Measurements from ENCODE around the gene ENO1. TPM values are rescaled to one million over a fixed set of nuclear protein-coding genes. Genes with fewer than 3 reads are reported as not detected.

The ENO1 gene
- total and polyA plus RNA-seq, 10 of the 15 experiments (the other 5 are each of a cell fraction or from before 2014, with no cell fraction given): 1,850 to 4,219 (median 2,331) TPM

- H2AFZ ChIP-seq (ENCODE audit: control insufficient read depth, low read depth, low read length): no peak overlapping the region
- no peak overlapping the region for H3K9ac ChIP-seq (ENCODE audit: control insufficient read depth, insufficient read depth, low read length)
- in situ Hi-C loops (cut with MboI): no loop called here
- H3K4me1 ChIP-seq (ENCODE audit: control insufficient read depth, insufficient read depth, low read length): no peaks in the 10 kb centered on the region
- no peak for DNase-seq (ENCODE audit: low read depth, low spot score)
- ChIA-PET SMC1A (ENCODE audit: uncharacterized antibody, unreplicated experiment) (interaction anchor here (6.8 kb wide), 1 partner anchor 14 kb away, joined by 31 read pairs; no protein-coding TSS in a partner anchor), POLR2A (interaction anchor here (1.1 kb wide), 1 partner anchor 15 kb away, joined by 3 read pairs; the partner anchor contains the start of gene ENO1), CTCF (interaction anchor here (0.7 to 3.4 kb wide), 4 partner anchors 11 to 600 kb away, joined by 3 to 21 read pairs (median 10); no protein-coding TSS in a partner anchor), RAD21 (ENCODE audit: unreplicated experiment) (no interaction called here)
- no peak overlapping the region for H3K4me2 ChIP-seq (ENCODE audit: control insufficient read depth, insufficient read depth)
- H3K36me3 ChIP-seq (ENCODE audit: control insufficient read depth in 2 of 2, insufficient read depth in 2 of 2, low read length in 1 of 2): peaks cover 66 to 72% of the 10 kb centered on the region in 2 experiments
- H3K79me2 ChIP-seq (ENCODE audit: control insufficient read depth, insufficient read depth, low read length): peaks cover 23% of the 10 kb centered on the region
- H3K4me3 ChIP-seq: no peak overlapping the region
- no TSS peak for BruUV-seq (replicated peaks)
- intact Hi-C loops (cut with micrococcal nuclease; ENCODE audit: unreplicated experiment): loop anchor here (5.0 kb wide), 1 partner anchor 123 kb away; no protein-coding TSS in a partner anchor
- no peaks in the 10 kb centered on the region for H3K9me3 ChIP-seq (replicated peaks; ENCODE audit: control insufficient read depth, insufficient read depth, low read length)
- H3K27me3 ChIP-seq (replicated peaks in 1 of 2; ENCODE audit: control insufficient read depth in 2 of 2, insufficient read depth in 2 of 2, low read length in 1 of 2): no peaks in the 10 kb centered on the region
- FAIRE-seq: no peak
- no peak for ATAC-seq
- TF ChIP-seq DPF2 (IDR thresholded peaks at IDR 0.05) (no peak), STAT1 (conservative IDR thresholded peaks at IDR 0.05) (no peak), EZH2 (IDR thresholded peaks at IDR 0.05; ENCODE audit: borderline replicate concordance, control insufficient read depth, low read depth, low read length) (no peak), SUZ12 (IDR thresholded peaks at IDR 0.05; ENCODE audit: unreplicated experiment) (no peak), TCF3 (IDR thresholded peaks at IDR 0.05; ENCODE audit: borderline replicate concordance, insufficient read depth, low read depth, low read length) (no peak), HDGF (IDR thresholded peaks at IDR 0.05) (no peak), LARP7 (IDR thresholded peaks at IDR 0.05) (no peak), FOS (IDR thresholded peaks at IDR 0.05; ENCODE audit: borderline replicate concordance, extremely low read depth, insufficient read length) (no peak), BACH1 (IDR thresholded peaks at IDR 0.05; ENCODE audit: borderline replicate concordance) (no peak), ZNF274 (IDR thresholded peaks at IDR 0.05; ENCODE audit: insufficient read depth, insufficient read length) (no peak), SIX5 (IDR thresholded peaks at IDR 0.05; ENCODE audit: low read depth, low read length, severe bottlenecking) (no peak), CBX3 (IDR thresholded peaks at IDR 0.05; ENCODE audit: borderline replicate concordance, low read depth) (no peak), ELK1 (IDR thresholded peaks at IDR 0.05; ENCODE audit: low read depth, low read length) (no peak), SIN3A (IDR thresholded peaks at IDR 0.05; ENCODE audit: low read depth, low read length) (no peak), ZBED1 (IDR thresholded peaks at IDR 0.05; ENCODE audit: borderline replicate concordance) (no peak), HDAC6 (IDR thresholded peaks at IDR 0.05; ENCODE audit: unreplicated experiment) (no peak), TARDBP (IDR thresholded peaks at IDR 0.05; ENCODE audit: borderline replicate concordance) (no peak)
- TF ChIP-seq, protein P1, sequence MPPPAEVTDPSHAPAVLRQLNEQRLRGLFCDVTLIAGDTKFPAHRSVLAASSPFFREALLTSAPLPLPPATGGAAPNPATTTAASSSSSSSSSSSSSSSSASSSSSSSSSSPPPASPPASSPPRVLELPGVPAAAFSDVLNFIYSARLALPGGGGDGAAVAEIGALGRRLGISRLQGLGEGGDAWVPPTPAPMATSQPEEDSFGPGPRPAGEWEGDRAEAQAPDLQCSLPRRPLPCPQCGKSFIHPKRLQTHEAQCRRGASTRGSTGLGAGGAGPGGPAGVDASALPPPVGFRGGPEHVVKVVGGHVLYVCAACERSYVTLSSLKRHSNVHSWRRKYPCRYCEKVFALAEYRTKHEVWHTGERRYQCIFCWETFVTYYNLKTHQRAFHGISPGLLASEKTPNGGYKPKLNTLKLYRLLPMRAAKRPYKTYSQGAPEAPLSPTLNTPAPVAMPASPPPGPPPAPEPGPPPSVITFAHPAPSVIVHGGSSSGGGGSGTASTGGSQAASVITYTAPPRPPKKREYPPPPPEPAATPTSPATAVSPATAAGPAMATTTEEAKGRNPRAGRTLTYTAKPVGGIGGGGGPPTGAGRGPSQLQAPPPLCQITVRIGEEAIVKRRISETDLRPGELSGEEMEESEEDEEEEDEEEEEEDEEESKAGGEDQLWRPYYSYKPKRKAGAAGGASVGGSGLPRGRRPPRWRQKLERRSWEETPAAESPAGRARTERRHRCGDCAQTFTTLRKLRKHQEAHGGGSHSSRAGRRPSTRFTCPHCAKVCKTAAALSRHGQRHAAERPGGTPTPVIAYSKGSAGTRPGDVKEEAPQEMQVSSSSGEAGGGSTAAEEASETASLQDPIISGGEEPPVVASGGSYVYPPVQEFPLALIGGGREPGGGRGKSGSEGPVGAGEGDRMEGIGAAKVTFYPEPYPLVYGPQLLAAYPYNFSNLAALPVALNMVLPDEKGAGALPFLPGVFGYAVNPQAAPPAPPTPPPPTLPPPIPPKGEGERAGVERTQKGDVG (CRISPR knock-in tag; IDR thresholded peaks at IDR 0.05): no peak
- no peak overlapping the region for H3K27ac ChIP-seq (ENCODE audit: control insufficient read depth, insufficient read depth)
- H4K20me1 ChIP-seq (ENCODE audit: control insufficient read depth, insufficient read depth): peaks cover 31% of the 10 kb centered on the region
- WGBS (ENCODE audit: insufficient coverage, insufficient replicate concordance, low lambda C conversion rate, missing lambda C conversion rate): 96% methylated on average over 12 of the region's 13 CpGs
Measured at GRCh38 chr1:8863794-8864233, 14.7 kb downstream of the ENO1 start.

Data from GM12878 (cell line).